Bronchial epithelial cell (primary cell): Measurements from ENCODE around the gene SLC34A1. TPM values are rescaled to one million over a fixed set of nuclear protein-coding genes. Genes with fewer than 3 reads are reported as not detected.

Experiments used
- DNase-seq: peaks from one replicate; pipeline ENCODE4 v3.0.0-alpha.2; 2010; ENCODE audit warnings: low read depth
- FAIRE-seq: peaks from 2 replicates; lab custom pipeline; 2011; peaks lifted over from hg19 to GRCh38; lab: Jason Lieb, UNC
- H3K27me3 ChIP-seq: 2 replicates; pipeline ENCODE4 v1.5.1; 2011; ENCODE audit warnings: low read length; ENCODE audit not compliant: control insufficient read depth, insufficient read depth
- H3K36me3 ChIP-seq: 2 replicates; pipeline ENCODE4 v1.5.1; 2011; ENCODE audit warnings: low read length; ENCODE audit not compliant: control insufficient read depth, insufficient read depth
- H3K4me3 ChIP-seq: 2 replicates; pipeline ENCODE4 v1.5.1; 2011; ENCODE audit warnings: mild to moderate bottlenecking, low read depth, low read length, control low read depth
- total RNA-seq: library from RNA; depleted of rRNA; stranded (reverse); fragments of >200 nt; gene quantifications from 2 replicates; pipeline ENCODE4 v1.2.1, GENCODE V29; 2014
- TF ChIP-seq, protein P1 (sequence below): IDR thresholded peaks from 2 replicates; pipeline ENCODE4 v1.5.1; 2011; ENCODE audit warnings: mild to moderate bottlenecking, moderate library complexity, low read length, control low read depth, inconsistent platforms; ENCODE audit not compliant: insufficient read depth, severe bottlenecking

The SLC34A1 gene
- total RNA-seq, 1 donor from 2014 or later = not detected

DNA sequence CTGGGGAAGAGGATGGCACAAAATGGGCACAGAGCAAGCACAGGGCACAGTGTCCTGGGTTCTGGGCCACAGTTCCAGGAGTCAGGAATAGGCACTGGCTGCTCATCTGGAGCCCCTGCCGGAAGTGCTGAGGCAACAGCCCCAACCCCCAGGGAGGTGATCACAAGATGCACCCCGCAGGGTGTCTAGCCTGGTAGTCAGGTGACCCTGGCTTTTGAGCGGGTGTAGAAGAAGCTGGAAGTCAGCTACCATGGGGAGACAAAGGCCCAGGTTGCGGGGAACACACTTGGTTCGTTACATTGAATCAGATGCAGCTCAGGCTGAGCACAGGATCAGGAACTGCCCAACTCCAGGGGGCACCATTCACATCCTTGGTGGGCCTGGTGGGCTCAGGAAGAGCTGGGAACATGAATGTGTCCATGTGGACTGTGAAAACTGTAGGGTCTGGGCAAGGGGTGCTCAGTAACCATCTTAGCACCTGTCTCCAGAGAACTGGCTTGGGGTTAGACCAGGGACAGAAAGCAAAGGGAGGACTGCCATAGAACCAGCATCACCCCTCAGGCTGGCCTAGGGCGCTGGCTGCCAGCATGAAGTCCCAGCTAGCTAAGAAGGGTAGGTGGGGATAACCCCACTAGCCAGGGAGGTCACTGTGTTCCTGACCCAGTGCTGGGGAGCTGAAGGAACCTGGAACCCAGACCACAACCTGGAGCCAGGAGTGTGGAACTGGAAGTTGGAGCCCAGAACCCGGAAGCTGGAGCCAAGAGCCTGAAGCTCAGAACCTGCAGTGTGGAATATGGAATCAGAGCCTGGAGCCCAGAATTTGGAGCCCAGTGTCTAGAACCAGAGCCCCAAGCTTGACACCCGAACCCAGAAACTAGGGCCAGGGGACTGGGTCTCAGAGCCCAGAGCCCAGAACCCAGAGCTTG, 6.1 kb upstream of the SLC34A1 start:
- no peak overlapping the region for H3K4me3 ChIP-seq
- FAIRE-seq (no peak), DNase-seq (no peak)
- TF ChIP-seq, protein P1, sequence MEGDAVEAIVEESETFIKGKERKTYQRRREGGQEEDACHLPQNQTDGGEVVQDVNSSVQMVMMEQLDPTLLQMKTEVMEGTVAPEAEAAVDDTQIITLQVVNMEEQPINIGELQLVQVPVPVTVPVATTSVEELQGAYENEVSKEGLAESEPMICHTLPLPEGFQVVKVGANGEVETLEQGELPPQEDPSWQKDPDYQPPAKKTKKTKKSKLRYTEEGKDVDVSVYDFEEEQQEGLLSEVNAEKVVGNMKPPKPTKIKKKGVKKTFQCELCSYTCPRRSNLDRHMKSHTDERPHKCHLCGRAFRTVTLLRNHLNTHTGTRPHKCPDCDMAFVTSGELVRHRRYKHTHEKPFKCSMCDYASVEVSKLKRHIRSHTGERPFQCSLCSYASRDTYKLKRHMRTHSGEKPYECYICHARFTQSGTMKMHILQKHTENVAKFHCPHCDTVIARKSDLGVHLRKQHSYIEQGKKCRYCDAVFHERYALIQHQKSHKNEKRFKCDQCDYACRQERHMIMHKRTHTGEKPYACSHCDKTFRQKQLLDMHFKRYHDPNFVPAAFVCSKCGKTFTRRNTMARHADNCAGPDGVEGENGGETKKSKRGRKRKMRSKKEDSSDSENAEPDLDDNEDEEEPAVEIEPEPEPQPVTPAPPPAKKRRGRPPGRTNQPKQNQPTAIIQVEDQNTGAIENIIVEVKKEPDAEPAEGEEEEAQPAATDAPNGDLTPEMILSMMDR = no peak
- no peaks in the 10 kb centered on the region for H3K27me3 ChIP-seq
- H3K36me3 ChIP-seq = no peaks in the 10 kb centered on the region

GRCh38 chr5:177378884-177379883, 5.0 kb upstream of the SLC34A1 start:
- TF ChIP-seq, protein P1 = no peak
- H3K27me3 ChIP-seq = no peaks in the 10 kb centered on the region
- H3K36me3 ChIP-seq = no peaks in the 10 kb centered on the region
- FAIRE-seq (no peak), DNase-seq (peak; percentile 93)
- H3K4me3 ChIP-seq = no peak overlapping the region

GRCh38 chr5:177380805-177381126, 3.5 kb upstream of the SLC34A1 start:
- Histone ChIP-seq H3K4me3 (no peak overlapping the region), H3K27me3 (no peaks in the 10 kb centered on the region), H3K36me3 (no peaks in the 10 kb centered on the region)
- no peak for DNase-seq
- TF ChIP-seq, protein P1 = no peak
- FAIRE-seq = no peak

GRCh38 chr5:177382423-177383029, 1.7 kb upstream of the SLC34A1 start:
- DNase-seq (peak; percentile 26), FAIRE-seq (no peak)
- H3K4me3 ChIP-seq = no peak overlapping the region
- H3K36me3 ChIP-seq = no peaks in the 10 kb centered on the region
- H3K27me3 ChIP-seq = no peaks in the 10 kb centered on the region
- TF ChIP-seq, protein P1 = peak; percentile 60

DNA sequence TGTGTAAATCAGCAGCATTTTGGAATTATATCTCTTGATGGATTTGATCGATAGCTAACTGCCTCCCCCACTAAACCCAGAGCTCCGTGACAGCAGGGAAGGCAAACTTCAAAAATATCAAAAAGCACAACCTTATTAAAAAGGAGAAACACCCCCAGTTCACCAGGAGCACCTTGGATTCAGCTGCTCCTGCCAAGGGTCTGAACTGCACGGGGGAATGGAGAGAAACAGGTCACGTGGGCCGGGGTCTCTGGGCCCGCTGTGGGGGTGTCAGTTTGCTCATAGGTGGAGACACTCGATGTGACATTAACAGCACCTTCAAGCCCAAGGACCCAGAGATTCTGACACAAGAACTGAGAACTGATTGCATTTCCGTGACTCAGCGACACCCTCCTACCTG, 1.1 kb upstream of the SLC34A1 start:
- no peak overlapping the region for H3K4me3 ChIP-seq
- FAIRE-seq = no peak
- H3K36me3 ChIP-seq = no peaks in the 10 kb centered on the region
- H3K27me3 ChIP-seq = no peaks in the 10 kb centered on the region
- TF ChIP-seq, protein P1 = no peak
- no peak for DNase-seq
